H1 (cell line): Measurements from ENCODE around the gene ENOSF1. TPM values are rescaled to one million over a fixed set of nuclear protein-coding genes. Genes with fewer than 3 reads are reported as not detected.
A peak's percentile ranks its signal among the peaks of the same experiment; 100 is the strongest.

Source experiments
- BACH1 ChIP-seq: IDR thresholded peaks from 2 replicates; pipeline ENCODE4 v1.6.1; 2012; ENCODE audit warnings: low read length, improper control_type of control experiment
- BCL11A ChIP-seq, 2 experiments: IDR thresholded peaks; one replicate each; pipeline ENCODE4 v1.6.1; 2011; ENCODE audit warnings: low read depth in 2 of 2, low read length in 2 of 2, mild to moderate bottlenecking in 2 of 2
- BRCA1 ChIP-seq: IDR thresholded peaks from 2 replicates; pipeline ENCODE4 v1.6.1; 2012; ENCODE audit warnings: low read depth, low read length, improper control_type of control experiment
- CEBPB ChIP-seq: IDR thresholded peaks from 2 replicates; pipeline ENCODE4 v1.6.1; 2012; ENCODE audit warnings: low read depth, low read length
- CHD1 ChIP-seq: IDR thresholded peaks from 2 replicates; pipeline ENCODE4 v1.6.1; 2012; ENCODE audit warnings: low read depth, low read length, improper control_type of control experiment
- CTCF ChIP-seq, 3 experiments: IDR thresholded peaks; 1 replicate in 2 of 3; 2 replicates in 1 of 3; pipeline versions ENCODE4 v1.5.1 to v1.6.1; 2011; ENCODE audit warnings: low read length in 3 of 3, mild to moderate bottlenecking in 3 of 3, inconsistent platforms in 2 of 3, low read depth in 1 of 3, moderate library complexity in 1 of 3; ENCODE audit not compliant: insufficient read depth in 1 of 3; ENCODE audit errors: control extremely low read depth in 1 of 3
- EGR1 ChIP-seq: IDR thresholded peaks from 2 replicates; pipeline ENCODE4 v1.6.1; 2011; ENCODE audit warnings: low read depth, low read length, borderline replicate concordance
- EP300 ChIP-seq, 2 experiments: IDR thresholded peaks; 1 replicate in 1 of 2; 2 replicates in 1 of 2; pipeline ENCODE4 v1.6.1; 2011 to 2012; ENCODE audit warnings: low read depth in 2 of 2, low read length in 2 of 2, mild to moderate bottlenecking in 2 of 2, borderline replicate concordance in 1 of 2, inconsistent platforms in 1 of 2, moderate library complexity in 1 of 2
- EZH2 ChIP-seq: fragments of 200-600 bp; sonication (generic); IDR thresholded peaks from 2 replicates; pipeline ENCODE4 v1.7.1; 2012; ENCODE audit warnings: low read depth, mild to moderate bottlenecking, moderate library complexity, low read length, inconsistent platforms; ENCODE audit not compliant: severe bottlenecking
- FOSL1 ChIP-seq: IDR thresholded peaks from 2 replicates; pipeline ENCODE4 v1.6.1; 2011; ENCODE audit warnings: mild to moderate bottlenecking, low read depth, low read length, moderate library complexity; ENCODE audit not compliant: insufficient read depth
- JUN ChIP-seq: IDR thresholded peaks from 2 replicates; pipeline ENCODE4 v1.6.1; 2011; ENCODE audit warnings: low read depth, mild to moderate bottlenecking, improper control_type of control experiment, low read length
- KDM4A ChIP-seq: IDR thresholded peaks from one replicate; pipeline ENCODE4 v1.7.1; 2012; ENCODE audit warnings: low read depth, mild to moderate bottlenecking, moderate library complexity, low read length, inconsistent platforms; ENCODE audit not compliant: severe bottlenecking
- KDM5A ChIP-seq: fragments of 200-600 bp; IDR thresholded peaks from 2 replicates; pipeline ENCODE4 v1.7.1; 2012; ENCODE audit warnings: mild to moderate bottlenecking, low read length, inconsistent platforms, mixed read lengths
- NANOG ChIP-seq: IDR thresholded peaks from 2 replicates; pipeline ENCODE4 v1.6.1; 2011; ENCODE audit warnings: low read length, low read depth, mild to moderate bottlenecking, inconsistent platforms; ENCODE audit not compliant: insufficient read depth, poor library complexity, severe bottlenecking
- RAD21 ChIP-seq, 2 experiments: IDR thresholded peaks in 1 of 2; conservative IDR thresholded peaks in 1 of 2; 2 replicates each; pipeline ENCODE4 v1.6.1; 2011; ENCODE audit warnings: low read depth in 2 of 2, low read length in 2 of 2, improper control_type of control experiment in 1 of 2, inconsistent platforms in 1 of 2, mild to moderate bottlenecking in 1 of 2, moderate library complexity in 1 of 2
- RNF2 ChIP-seq: fragments of 200-900, 300-1000 bp; sonication (generic); IDR thresholded peaks from 2 replicates; pipeline ENCODE4 v1.7.1; 2016; ENCODE audit warnings: borderline replicate concordance, low read depth, mild to moderate bottlenecking, antibody characterized with exemption, low read length; ENCODE audit not compliant: poor library complexity, severe bottlenecking; ENCODE audit errors: missing control alignments
- RXRA ChIP-seq: IDR thresholded peaks from 2 replicates; pipeline ENCODE4 v1.6.1; 2011; ENCODE audit warnings: low read depth, mild to moderate bottlenecking, low read length, moderate library complexity; ENCODE audit not compliant: insufficient read depth
- SAP30 ChIP-seq: fragments of 300-600 bp; sonication (generic); IDR thresholded peaks from 2 replicates; pipeline ENCODE4 v1.7.1; 2012; ENCODE audit warnings: low read length, moderate library complexity, mild to moderate bottlenecking, inconsistent platforms; ENCODE audit not compliant: insufficient read depth, insufficient replicate concordance
- SP1 ChIP-seq: IDR thresholded peaks from 2 replicates; pipeline ENCODE4 v1.6.1; 2011; ENCODE audit warnings: low read depth, low read length
- SP4 ChIP-seq: IDR thresholded peaks from 2 replicates; pipeline ENCODE4 v1.6.1; 2012; ENCODE audit warnings: low read length, inconsistent platforms
- ZNF274 ChIP-seq: IDR thresholded peaks from 2 replicates; pipeline ENCODE4 v1.7.0; 2012; ENCODE audit warnings: low read length, borderline replicate concordance; ENCODE audit errors: extremely low read depth
- polyA plus RNA-seq, 7 experiments: library from polyadenylated mRNA; depleted of rRNA in 3 of 7; stranded (reverse) in 5 of 7; unstranded in 2 of 7; fragments of >200 nt in 5 of 7; fragments of 200-250 nt in 2 of 7; gene quantifications; 1 replicate in 5 of 7; 2 replicates in 1 of 7; 4 replicates in 1 of 7; pipeline versions ENCODE4 v1.2.1 to v1.2.3, GENCODE V29; 2011 to 2013; ENCODE audit warnings: missing spikeins in 2 of 7, mixed read lengths in 2 of 7
- total RNA-seq: library from RNA; stranded (reverse); fragmentation: NEBNext Ultra II Directional; extraction: Animal tissue kit (Norgen Biotek cat#: 25700); gene quantifications from 2 replicates; pipeline ENCODE4 v1.2.1, GENCODE V29; 2021

Gene ENOSF1
- total and polyA plus RNA-seq, 2 of the 8 experiments (the other 6 are each of a cell fraction or from before 2014, with no cell fraction given), result 15.4 to 26.4 TPM

DNA sequence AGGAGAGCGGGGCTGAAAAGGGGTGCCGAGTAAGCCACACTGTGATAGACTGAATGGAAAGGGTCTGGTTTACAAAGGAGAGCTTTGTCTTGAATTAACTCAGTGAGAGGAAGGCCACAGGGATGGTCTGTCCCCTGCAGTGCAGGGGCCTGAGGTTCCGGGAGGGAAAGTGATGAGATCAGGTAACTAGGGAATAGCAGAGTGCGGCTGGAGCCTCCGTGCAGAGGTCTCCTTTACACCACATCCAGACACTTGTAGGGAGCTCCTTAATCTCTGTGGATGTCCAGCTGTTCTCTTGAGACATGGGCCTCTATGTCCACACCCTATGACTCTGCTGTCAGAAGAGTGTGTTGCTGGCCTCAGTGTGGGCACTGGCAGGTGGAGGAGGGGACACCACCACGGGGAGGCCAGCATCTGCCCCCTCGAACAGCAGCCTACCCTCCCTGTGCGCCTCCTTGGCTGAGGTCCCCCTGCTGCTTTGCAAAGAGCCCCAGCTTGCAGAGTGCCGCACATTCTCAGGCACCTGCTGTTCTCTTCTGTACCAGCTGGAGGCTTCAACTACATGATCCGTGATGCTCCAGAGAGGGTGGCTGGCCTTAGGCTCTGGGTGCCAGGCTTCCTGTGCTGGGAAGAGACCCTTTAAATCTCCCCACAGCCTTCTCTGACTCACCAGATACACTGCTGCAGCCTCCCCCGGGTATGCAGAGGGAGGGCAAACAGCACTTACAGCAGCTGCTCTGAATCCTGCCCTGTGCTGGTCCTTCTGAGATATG, 25.9 kb downstream of the ENOSF1 start (continued):
- TF ChIP-seq CTCF (IDR thresholded peaks at IDR 0.05; ENCODE audit: control extremely low read depth in 1 of 3, insufficient read depth in 1 of 3, low read depth in 1 of 3, low read length in 3 of 3), result peak; percentile 9 to 21 (median 14); a peak in 3 of 4 replicates
- TF ChIP-seq RNF2, result no peak
- TF ChIP-seq RXRA, result no peak
- no peak for TF ChIP-seq FOSL1
- no peak for TF ChIP-seq EGR1
- TF ChIP-seq ZNF274, result no peak
- no peak for TF ChIP-seq KDM4A
- peak in 1 of 2 experiments; percentile 34; a peak in 2 of 4 replicates for TF ChIP-seq RAD21 (IDR thresholded peaks at IDR 0.05 in 1 of 2, conservative IDR thresholded peaks at IDR 0.05 in 1 of 2; ENCODE audit: low read depth in 2 of 2, low read length in 2 of 2)
- TF ChIP-seq CHD1, result no peak
- no peak for TF ChIP-seq KDM5A
- peak; percentile 62 for TF ChIP-seq NANOG
- no peak for TF ChIP-seq EP300 (IDR thresholded peaks at IDR 0.05; ENCODE audit: borderline replicate concordance in 1 of 2, low read depth in 2 of 2, low read length in 2 of 2)
- no peak for TF ChIP-seq BCL11A (IDR thresholded peaks at IDR 0.05; ENCODE audit: low read depth in 2 of 2, low read length in 2 of 2)
- TF ChIP-seq JUN, result no peak
- TF ChIP-seq SAP30, result no peak
- TF ChIP-seq EZH2, result no peak
- no peak for TF ChIP-seq BRCA1
- TF ChIP-seq BACH1, result no peak
- TF ChIP-seq CEBPB, result no peak
- TF ChIP-seq SP4, result no peak
- TF ChIP-seq SP1, result no peak
